GM20431 (cell line): ENCODE results near the gene ELOVL5.
"Not testable (repeated sequence)": the region's sequence is repeated elsewhere in the genome, so short reads cannot be mapped to it uniquely, and the experiment has no call there.

Experiments used
- in situ Hi-C: fragments of 300-500 bp; cut with MseI, MboI; formaldehyde crosslinking; loops from one replicate; pipeline ENCODE4 v1.15.0; 2020; ENCODE audit warnings: low sequenced_read_pairs; ENCODE audit not compliant: unreplicated experiment

ELOVL5 gene

DNA sequence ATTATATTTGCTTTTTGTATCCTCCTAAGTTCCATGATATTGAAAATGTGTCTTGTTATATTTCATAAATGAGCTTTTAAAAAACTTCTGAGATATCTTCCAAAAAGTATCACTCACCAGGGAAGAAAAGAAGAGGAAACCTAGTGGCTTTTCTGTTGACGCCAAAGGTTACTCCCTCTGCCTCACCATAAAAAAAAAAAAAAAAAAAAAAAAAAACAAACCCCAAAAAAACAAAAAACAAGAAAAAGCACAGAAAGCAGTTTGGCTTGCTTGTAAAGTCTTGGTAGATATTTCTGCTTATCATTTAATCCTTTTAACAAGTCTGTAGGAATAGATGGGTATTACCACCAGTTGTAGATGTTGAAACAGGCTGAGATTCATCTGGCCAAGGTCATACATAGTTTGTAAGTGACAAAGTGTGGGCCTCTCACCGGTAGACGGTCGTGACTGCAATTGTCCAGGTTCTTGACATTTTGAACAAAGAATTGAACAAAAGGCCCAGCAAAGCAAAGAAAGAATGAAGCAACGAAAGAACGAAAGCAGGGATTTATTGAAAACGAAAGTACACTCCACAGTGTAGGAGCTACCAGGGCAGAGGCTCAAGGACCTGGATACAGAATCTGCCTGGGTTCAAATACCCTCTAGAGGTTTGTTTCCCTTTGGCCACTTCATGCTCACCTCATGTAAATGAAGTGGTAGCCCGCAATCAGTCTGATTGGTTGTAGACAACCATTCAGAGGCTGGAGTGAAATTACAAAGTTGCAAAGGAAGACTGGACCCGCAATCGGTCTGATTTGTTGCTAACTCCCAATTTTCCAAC, 11.6 kb upstream of the ELOVL5 start:
- in situ Hi-C loops = no loop called here

DNA sequence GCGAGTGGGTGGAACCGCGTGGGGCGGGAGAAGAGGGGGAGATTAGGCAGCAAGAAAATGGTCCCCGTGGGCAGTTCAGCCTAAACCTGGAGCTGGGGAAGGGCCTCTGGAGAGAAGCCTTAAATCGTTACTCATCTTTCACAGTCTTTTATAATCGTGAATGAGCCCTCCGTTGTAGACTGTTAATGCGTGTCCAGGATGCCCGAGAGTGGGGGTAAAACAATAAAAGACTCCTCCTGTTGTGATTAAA, 11.0 kb upstream of the ELOVL5 start:
- in situ Hi-C loops = no loop called here

DNA sequence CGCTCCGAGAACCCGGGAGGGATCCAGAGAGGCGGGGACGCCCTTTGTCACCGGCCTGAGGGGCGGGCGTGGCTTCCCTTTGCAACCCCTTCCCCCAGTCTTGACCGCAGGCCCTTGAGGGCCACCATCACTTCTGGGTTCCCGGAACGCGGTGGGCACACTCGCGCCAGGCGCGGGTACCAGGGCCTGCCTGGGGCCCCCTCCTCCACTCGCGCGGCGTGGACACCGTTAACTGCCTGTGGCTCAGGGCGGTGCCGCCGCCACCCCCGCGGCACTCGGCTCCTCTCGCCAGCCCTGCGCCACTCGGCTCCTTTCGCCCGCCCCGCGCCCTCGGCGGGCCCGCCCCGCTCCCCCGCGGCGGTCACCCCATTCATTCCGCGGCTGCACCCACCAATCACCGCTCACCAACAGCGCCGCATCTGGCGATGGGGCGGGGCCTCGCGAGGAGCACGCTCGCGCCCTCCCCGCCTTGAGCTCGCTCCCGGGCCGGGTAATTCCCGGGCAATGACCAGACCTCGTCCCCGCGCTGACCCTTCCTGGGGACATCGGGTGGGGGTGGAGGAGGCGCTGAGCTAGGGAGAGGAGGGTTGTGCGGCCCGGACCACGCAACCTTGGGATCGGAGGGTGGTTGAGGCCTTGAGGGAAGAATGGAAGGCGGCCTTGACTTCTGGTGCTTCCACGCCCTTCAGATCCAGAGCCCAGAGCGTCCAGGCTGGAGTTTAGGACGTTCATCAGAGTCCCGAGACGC, 10.5 kb upstream of the ELOVL5 start:
- in situ Hi-C loops = no loop called here

DNA sequence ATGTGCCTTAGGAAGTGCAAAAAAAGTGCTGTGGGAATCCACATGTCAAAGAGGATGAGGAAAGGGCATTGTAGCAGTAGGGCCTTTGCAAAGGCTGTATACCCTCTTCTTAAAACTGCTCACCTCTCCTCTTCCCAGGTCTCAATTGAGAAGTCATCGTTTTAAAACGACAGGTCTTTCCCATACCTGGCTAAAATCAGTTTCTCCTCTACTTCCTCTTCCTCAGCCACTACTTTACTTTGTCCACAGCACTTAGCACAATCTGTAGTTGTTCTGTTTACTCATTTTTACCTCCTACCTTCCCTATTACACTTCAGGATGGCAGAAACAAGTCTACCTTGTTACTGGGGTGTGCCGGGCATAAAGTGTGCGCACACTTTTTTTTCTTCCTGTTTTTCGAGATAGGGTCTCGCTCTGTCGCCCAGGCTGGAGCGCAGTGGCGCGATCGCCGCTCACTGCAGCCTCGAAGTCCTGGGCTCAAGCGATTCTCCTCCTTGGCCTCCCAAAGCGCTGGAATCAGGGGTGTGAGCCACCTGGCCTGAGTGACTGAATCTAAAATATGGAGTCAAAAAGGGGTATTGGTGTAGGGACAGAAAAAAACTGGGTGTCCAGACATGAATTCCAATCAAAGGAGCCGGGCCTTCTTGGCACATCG, 9.8 kb upstream of the ELOVL5 start:
- in situ Hi-C loops = no loop called here

DNA sequence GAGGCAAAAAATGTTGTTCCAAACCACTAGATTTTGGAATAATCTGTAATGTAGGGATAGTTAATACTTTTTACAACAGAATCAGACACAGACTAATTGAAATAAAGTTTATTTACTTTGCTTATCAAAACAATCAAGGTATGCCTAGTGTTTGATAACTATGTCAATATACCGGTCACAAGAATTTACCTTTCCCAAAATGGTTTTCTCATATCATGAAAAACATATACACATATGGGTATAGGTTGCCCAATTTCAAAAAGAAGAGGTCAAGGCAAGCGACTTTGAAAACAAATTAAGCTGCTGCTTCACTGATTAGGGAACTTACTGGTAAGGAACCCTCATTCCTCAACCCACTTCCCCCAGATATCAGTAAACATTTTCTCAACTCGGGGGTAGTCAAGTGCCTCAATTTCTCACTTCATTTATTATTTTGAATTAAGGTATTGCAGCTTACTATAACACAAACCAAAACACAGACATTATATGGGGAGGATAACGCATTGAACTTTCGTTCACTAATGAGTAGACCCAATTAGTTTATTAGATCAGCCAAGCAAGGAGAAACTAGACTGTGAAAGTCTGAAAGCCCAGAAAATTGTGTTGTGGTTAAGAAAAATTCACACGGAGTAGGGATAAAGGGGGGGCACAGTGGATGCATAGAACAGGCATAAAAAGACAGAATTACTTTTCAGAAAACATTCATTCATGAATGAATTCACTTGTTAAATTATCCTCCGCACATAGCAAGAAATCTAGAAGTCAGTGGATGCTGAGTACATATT, 9.0 kb upstream of the ELOVL5 start:
- in situ Hi-C loops = no loop called here

DNA sequence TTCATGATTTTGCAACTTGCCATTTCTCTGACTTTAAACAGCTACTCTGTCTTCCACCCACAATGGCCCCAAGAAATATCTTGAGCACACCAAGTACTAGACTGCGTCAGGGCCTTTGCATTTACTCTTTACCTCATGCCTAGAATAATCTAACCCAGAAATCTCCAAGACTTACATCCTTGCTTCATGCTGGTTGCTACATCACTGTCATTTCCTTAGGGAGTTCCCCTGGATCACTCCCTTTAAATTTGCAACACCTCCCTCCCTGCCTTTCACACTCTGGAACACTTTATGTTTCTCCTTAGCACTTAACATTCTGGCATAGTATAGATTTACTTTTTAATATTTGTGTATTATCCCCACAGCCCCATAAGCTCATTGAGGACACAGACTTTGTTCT, 4.9 kb upstream of the ELOVL5 start:
- in situ Hi-C loops = no loop called here

DNA sequence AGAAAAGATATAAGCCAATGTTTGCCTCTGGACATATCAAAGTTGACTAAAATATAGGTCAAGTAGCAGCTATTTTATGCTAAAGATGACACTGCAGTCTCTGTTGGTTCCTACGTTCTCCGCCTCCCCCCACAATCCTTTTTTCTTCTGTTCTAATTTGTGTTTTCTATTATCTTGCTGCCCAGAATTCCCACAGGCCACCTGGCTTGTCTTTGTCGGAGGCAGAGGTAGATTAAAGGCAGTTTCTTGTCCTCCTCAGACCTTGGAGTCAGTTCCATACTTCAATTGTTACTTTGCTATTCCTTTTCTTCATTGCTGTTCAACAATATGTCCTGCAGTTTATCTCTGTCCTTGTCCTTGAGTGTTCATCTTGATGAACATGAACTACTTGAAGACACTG, 3.6 kb upstream of the ELOVL5 start:
- in situ Hi-C loops = no loop called here

DNA sequence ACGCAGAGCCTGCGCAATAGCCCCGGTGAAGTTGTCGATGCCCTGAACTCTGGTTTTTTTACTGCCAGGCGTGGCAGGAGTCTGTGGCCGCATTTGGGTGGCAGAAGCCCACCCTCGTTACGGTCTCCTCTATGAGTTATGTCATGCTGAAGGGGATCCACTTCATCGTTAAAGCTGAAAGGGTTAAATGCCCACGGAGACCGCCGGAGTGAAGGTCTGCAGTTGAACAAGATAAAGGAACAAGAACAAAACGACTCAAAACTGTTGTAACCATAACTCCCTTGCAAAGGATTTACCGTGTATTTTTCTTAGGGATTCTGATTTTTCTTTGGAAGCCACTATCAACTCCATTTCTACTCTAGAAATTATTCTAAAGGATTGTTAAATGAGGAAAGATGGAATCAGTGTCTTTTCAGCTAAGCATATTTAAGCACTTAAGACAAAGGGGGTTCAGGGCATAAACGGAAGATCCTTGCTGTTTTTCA, 501 bp upstream of the ELOVL5 start:
- in situ Hi-C loops = no loop called here

DNA sequence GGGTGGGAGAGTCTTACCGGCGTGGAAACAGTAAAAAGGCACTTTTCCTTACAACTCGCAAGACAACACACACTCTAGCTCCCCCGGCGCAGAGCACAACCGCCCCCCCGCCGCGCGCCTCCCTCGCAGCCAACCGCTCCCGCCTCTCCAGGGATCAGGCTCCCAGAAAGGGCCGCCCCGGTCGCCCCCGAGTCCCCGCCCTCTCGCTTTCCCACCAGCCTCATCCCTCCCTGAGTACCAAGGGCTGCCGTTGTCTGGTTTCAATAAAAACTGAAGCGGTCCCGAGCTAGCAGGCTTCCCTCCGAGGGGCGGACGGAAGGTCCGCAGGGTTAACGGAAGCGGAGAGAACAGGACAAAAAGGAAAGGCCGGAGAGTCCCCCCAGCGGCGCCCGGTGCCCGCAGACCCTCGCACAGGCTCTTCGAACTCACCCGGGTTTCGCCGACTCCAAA, 804 bp downstream of the ELOVL5 start:
- in situ Hi-C loops = no loop called here

DNA sequence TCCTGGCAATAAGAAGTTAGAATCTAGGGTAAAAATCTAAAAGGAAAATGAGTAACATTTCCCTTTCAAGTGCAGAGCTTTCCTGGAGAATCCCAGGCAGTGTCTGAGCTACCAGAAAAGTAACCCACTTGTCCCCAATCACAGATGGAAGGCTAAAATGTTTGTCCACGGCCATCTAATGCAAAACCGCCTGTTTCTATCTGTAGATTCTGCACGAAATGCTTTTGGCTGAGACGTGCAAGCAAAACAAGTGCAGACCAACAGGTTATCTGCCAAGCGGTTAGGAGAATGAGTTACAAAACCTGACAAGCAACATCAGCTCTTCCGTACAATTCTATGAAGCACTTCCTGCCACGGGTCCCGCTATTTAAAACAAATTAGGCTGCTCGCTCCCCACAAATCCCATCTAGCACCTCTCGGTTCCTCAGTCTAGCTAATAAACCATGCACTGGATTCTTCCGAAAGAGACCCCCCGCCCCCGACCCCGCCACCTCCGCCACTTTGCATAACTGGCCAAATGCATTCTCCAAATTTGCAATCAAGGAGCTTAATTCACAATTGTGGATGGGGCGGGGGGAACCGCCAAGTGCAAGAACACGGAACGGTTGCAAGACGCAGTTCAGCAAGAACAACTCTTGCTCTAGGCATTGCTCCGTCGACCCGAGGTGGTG, 1.4 kb downstream of the ELOVL5 start:
- in situ Hi-C loops = no loop called here

DNA sequence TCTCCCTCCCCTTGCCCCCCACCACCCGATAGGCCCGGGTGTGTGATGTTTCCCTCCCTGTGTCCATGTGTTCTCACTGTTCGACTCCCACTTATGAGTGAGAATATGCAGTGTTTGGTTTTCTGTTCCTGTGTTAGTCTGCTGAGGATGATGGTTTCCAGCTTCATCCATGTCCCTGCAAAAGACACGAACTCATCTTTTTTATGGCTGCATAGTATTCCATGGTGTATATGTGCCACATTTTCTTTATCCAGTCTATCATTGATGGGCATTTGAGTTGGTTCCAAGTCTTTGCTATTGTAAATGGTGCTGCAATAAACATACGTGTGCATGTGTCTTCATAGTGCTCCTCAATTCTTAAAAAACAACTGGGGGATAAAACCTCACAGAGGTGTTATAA, 2.7 kb downstream of the ELOVL5 start:
- in situ Hi-C loops = not testable (repeated sequence)

DNA sequence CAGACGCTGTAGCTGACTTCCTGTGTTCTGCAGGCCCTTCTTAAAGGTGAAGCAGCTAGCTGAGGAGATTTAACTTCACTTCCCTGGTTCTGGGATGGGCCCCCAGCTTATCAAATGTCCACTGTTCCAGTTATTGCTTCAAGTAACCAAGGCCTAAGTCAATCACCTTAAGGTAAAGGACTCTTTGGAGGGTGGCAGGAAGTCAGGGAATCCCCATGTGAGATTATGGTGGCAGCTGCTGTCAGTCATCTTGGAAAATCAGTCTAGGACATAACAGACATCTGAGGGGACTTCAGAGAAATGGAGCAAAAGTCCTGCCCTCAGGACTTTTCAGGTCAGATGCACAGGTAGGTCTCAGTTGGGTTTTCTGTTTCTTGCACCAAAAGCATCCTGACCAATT, 3.8 kb downstream of the ELOVL5 start:
- in situ Hi-C loops = no loop called here

DNA sequence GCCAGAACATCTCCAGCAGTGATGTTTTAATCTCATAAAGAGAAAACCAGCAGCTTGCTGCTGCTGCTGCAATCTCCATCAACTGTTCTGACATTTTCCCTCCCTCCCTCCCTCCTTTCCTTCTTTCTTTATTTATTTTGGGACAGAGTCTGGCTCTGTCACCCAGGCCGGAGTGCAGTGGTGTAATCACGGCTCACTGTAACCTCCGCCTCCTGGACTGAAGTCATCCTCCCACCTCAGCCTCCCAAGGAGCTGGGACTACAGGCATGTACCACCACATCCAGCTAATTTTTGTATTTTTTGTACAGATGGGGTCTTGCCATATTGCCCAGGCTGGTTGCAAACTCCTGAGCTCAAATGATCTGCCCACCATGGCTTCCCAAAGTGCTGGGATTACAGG, 5.7 kb downstream of the ELOVL5 start:
- in situ Hi-C loops = no loop called here

DNA sequence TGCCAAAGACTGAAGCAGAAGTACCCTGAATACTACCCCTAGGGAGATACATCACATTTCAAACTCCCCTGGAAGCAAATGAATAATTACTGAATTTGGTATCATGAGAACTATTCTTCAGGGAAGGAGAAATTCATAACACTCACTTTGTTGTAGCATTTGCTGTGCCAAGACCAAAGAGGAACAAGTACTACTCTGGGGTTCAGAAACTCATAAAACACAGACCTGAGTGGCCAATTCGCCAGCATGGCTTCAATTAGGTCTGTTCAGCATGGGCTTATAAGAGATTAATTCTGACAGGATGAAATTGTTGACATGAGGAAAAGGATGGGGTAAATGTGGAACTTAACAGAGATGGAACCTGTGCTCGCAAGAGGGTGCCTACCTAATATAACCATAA, 6.5 kb downstream of the ELOVL5 start:
- in situ Hi-C loops = no loop called here

DNA sequence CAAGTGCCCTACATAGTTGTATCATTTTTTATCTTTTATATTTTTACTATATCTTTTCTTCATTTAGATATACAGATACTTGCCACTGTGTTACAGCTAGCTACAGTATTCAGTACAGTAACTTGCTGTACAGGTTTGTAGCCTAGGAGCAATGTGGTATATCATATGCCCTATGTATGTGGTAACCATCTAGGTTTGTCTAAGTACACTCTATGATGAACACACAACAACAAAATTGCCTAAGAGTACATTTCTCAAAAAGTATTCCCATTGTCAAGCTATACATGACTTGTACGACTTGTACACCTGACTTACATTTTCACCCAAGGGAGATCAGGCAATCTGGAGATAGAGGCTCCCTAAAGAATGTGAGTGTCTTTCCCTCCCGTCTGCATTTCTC, 8.2 kb downstream of the ELOVL5 start:
- in situ Hi-C loops = no loop called here

DNA sequence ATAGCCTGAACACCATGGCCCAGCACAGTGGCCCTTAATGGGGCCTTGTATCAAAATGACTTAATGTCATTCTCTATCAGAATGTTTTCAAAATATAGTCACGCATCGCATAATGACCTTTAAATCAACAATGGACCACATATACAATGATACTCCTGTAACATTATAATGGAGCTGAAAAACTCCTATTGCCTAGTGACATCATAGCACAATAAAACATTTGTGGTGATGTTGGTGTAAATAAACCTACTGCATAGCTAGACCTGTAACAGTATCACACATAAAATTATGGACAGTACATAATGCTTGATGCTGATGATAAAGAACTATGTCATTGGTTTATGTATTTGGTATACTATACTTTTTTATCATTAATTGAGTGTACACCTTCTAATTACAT, 9.3 kb downstream of the ELOVL5 start:
- in situ Hi-C loops = no loop called here

DNA sequence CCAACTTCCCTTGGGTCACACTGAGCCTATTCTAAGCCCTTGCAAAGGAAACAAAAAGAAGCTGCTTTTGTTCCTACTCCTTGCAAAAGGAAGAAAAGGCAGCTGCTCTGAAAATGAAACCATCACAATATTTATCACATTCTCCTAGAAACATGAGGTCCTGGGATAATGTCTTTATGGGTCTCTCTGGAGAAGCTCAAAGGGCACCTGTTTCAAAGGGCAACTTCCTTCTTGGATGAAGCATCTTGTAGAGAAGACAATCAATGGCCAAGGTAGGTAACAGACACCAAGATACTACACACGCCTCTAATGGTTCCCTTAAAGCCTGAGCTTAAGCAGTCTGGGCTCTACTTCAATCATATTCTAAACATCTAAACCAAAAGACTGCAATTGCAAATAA, 10.4 kb downstream of the ELOVL5 start:
- in situ Hi-C loops = no loop called here

DNA sequence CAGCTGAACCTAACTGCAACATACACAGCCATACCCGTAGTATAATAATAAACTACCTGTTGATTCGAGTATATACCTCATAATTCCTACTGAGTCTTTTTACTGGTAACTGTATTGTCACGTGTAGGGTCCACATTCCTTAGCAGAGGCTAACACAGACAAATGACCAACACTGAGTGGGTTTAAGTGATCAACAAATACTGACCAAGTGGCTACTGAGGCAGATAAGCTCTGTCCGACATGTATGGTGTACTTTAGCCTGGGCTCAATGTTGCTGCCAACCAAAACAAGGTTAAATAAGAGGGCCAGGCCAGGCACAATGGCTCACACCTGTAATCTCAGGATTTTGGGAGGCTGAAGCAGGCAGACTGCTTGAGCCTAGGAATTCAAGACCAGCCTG, 12.7 kb downstream of the ELOVL5 start:
- in situ Hi-C loops = no loop called here

DNA sequence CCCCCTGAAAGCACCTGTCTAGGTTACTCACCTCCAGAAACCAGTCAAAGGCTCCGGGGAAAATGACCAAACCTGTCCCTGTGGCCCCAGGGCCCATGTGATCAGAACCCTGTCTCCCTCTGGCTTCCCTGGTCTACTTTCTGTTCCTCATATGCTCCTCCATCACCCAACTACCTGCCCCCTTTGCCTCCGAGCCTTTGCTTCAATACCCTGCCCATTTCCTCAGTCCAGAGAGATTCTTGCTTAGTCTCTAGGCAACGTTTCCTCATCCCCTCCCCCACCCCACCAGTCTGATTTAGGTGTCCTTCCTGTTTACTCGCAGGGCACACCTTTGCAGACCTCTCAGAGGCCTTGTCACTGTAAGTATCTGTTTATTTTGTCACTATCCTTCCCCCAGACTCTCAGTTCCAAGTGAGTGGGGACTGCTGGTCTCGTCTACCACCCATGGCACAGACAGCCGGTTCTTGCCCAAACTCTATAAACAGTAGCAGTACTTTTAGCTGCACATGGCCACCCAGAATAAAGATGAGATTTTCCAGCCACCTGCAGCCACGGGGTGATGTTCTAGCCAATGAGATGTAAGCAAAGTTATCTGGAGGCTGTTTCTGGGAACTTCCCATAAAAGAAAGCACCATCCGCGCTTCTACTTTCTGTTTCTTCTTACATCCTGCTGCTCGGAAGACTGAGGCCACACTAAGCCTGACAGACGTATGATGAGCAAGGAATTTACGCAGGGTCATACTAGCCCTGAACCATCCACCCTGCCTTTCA, 13.3 kb downstream of the ELOVL5 start:
- in situ Hi-C loops = no loop called here
